PFSK-1 (cell line): ENCODE results near the gene IFITM10.

Experiments
- POLR2AphosphoS5 ChIP-seq: IDR thresholded peaks from 2 replicates; pipeline ENCODE4 v1.6.1; 2012; ENCODE audit warnings: low read depth, mild to moderate bottlenecking, control low read depth, low read length, moderate library complexity
- REST ChIP-seq, 2 experiments: IDR thresholded peaks; 2 replicates each; pipeline versions ENCODE4 v1.6.1 to v1.8.0; 2011 to 2012; ENCODE audit warnings: low read depth in 2 of 2, low read length in 2 of 2, control low read depth in 1 of 2, inconsistent platforms in 1 of 2, mild to moderate bottlenecking in 1 of 2, moderate library complexity in 1 of 2; ENCODE audit not compliant: insufficient read depth in 1 of 2
- SIN3A ChIP-seq: IDR thresholded peaks from 2 replicates; pipeline ENCODE4 v1.6.1; 2012; ENCODE audit warnings: mild to moderate bottlenecking, low read length, moderate library complexity, borderline replicate concordance; ENCODE audit not compliant: insufficient read depth
- TAF1 ChIP-seq: IDR thresholded peaks from 2 replicates; pipeline ENCODE4 v1.6.1; 2012; ENCODE audit warnings: low read length, control low read depth, borderline replicate concordance; ENCODE audit not compliant: insufficient read depth

DNA sequence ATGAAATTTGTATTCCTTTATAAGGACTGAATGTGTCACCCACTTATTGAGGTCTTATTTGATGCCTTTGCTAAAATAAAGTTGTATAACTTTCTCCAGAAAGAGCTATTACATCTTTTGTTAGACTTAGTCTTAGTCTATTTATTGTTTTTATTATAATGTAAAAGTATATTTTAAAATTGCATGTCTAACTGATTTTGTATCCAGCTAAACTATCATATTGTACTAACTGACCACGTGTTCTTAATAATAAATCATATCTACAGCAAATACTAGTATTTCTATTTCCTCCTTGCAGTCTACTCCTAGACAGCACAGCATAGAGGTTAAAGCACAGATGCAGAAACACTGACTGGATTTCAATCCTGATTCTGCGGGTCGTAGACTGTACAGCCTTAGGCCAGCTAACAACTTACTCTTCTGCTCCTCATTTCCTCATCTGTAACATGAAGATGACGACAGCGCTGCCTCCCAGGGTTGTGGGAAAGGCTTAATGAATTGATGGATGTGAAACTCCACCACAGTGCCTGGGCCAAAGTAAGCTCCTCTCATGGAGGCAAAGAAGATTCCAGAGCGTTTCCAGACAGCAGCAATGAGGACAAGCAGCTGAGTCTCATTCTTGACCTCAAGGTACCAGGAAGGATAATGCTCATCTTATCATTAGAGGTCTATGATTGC lies 13.2 kb downstream of the IFITM10 start:
- TF ChIP-seq POLR2AphosphoS5 (no peak), REST (IDR thresholded peaks at IDR 0.05; ENCODE audit: insufficient read depth in 1 of 2, low read depth in 2 of 2, low read length in 2 of 2) (no peak), TAF1 (no peak), SIN3A (no peak)
